GM18861 (cell line): ENCODE data around the gene SMIM35.
A peak's percentile ranks its signal among the peaks of the same experiment; 100 is the strongest.

Experiments used
- ATAC-seq: cut with Tn5 transposase; IDR thresholded peaks from one replicate; pipeline ENCODE4 v1.9.1; 2021; ENCODE audit not compliant: unreplicated experiment

Gene SMIM35

DNA sequence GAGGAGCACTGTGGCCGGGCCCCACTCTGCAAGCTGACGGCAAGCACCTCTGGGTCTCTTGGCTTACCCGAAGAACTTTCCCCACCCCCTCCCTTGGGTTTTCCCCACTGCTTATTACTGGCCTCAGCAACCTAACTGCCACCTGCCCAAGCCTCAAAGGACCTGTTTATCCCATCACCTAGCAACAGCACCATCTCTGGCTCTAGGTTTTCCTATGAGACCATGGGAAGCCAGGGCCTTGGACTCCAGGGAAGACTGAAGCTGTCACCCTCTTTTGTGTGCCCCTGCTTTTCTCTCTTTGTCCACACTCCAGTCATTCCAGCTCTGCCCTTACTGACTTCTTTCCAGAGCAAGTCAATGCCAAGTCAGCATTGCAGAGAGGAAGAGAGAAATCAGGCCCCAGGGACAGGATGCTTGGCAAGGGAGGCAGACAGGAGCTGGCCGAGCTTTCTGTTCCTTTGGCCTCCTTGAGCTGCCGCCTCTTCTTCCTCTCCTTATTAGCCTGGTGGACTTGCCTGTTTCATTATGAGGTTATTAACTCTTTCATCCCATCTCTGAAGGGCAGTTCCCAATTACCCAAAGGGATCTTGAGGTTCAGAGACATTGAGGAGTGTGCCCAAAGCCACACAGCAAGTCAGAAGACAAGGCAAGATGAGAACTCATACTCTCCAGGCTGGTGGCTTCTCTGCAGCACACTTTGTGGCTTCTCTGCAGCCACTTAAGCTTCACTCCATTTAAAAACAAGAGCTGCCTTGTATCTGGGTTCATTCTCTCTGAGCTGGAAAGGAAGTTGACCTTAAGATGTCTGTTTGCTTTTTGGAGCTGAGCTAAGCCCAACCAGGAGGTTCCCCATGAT is at the start of gene SMIM35:
TSS of gene SMIM35 (minus strand) at position 51 of the 856 bp plus-strand sequence. CDS start 206 bp downstream, outside the sequence.
- no peak for ATAC-seq

DNA sequence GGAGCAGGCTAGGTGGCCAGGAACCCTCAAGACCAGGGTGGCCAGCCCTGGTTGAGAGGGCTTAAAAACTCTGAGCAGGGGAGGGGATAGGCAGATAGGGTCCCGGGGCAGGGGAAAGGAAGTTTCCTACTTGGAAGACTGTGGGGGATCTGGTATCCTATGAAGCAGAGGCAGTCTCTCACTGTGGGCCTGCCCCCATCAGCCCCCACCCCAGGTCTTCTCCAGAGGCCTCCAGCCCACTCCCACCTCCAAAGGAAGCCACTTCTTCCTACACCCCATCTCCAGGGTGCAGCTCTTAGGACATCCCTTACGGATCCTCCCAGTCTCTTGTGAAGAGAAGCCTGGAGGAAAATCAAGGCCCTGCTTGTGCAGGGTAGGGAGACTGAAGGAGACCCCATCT is 49.6 kb upstream of the SMIM35 start:
- no peak for ATAC-seq

DNA sequence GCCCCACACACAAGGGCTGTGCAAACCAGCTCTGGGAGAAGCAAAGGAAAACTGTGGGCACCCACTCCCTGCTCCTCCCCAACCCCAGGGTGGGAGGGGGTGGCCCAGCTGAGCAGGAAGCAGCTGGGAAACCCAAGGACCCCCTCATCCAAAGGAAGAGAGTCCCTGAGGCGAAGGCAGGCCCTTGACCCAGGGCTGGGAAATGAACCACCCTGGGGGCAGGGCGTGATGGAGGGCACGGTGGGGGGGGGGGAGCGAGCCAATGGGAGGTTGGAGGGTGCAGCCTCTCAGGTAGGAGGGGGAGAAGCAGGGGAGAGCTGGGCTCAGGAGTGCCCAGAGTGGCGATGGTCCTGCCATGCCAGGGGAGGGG is 49.0 kb upstream of the SMIM35 start:
- no peak for ATAC-seq

DNA sequence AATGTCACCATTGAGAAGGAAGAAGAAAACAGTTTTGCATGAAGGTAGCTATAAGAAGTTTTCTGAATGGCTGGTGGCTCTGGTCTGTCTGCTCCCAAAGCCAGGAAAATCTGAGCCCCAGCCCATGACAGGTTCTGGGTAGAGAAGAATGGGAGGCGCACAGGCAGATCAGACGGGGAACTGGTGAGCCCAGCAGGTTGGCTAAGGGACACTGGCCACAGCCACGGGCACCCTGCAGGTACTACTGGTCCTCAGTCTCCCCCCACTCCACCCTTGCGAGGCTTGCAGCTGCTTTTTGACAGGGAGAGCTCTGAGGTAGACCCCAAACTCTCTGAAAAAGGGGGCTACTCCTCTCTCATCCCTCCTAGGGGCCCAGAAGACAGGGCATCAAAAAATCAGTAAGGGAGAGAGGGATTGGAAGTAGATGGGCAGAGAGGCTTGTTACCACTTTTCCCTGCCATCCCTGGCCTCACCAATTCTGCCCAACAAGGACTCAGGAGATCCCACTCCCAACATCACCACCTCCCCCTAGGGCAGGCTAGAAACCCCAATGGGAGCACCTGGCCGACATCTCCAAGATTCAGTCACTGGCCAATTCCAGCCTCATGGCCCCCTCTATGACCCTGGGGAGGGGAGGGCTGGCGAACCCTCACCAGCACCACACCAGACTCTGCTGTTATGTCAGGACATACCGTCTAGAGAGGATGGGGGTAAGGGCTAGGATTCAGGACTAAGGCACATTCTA is 48.5 kb upstream of the SMIM35 start:
- no peak for ATAC-seq

DNA sequence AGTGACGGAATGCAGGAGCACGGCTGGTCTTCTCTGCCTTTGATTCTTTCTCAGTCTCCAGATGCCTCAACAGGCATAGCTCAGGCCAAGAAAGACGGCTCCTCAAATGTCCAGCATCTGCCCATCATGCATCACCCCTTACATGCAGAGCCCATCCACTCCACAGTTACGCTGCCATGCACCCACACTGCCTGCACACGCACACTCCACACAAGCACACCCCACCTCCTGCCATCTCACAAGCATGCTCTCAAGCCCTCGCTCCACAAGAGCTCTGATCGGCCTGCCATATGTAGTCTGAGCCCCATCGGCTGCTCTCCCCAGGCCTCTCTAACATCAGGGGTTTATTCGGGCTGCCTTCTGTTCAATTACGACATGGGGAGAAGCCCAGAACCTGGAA is 47.1 kb upstream of the SMIM35 start:
- ATAC-seq = no peak

DNA sequence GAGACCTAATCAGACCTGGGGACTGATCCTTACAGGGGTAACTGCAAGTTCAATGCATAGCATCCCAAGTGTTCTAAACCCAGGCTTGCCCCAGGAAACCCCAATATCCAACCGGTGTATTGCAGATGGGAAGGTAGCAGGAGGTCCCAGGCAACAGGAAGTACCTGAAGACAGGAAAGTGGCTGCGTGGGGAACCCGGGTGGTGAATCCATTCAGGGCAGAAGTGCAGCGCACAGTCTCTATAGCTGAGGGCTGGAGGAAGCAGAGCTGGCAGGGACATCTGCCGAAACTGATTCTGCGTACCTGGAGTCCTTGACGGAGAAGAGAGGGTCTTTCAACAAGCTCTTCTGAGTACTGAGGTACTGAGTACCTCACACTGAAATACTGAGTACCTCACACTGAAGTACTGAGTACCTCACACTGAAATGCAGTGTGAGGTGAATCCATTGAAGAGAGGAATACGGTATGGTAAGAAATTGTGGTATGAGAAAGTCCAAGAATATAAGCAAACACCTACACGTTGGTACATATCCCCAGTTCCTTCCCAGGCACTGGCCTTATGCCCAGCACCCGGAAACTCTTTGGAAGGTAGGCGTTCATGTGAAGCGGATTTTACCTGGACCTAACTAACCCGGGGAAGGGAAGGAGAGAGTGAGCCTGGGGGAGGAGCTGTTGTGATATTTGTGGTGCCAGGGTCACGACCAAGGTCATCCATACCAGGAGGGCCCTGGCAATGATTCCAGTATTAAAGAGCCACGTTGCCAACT is 45.8 kb upstream of the SMIM35 start:
- no peak for ATAC-seq

DNA sequence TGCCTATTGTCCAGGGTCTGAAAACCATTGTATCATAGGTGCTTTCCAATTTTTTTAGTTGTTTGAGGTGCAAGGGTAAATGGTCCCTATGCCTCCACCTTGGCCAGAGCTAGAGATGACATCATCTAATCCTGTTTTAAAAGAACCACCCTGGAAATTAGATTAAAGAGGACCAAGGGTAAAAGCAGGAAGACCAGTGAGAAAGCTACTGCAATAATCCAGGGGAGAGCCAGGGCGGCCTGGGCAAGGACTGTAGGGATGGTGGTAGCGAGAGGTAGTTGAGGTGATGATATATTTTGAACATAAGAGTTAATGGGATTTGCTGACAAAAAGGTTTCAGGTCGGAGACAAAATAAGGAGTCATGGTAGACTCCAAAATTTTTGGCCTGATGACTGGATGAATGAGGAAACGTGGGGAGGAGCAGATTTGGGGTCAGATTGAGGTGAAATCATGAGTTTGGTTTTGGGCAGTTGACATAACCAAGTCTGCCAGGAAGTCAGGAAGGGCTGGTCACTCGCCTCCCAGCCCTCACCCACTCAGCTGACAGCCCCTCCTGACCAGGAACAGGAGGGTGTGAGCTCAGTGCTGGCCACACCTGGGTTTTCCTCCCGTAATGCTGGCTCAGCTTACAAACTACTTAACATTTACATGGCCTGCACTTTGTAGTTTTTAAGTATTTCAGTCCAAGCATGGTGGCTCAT is 42.9 kb upstream of the SMIM35 start:
- no peak for ATAC-seq

DNA sequence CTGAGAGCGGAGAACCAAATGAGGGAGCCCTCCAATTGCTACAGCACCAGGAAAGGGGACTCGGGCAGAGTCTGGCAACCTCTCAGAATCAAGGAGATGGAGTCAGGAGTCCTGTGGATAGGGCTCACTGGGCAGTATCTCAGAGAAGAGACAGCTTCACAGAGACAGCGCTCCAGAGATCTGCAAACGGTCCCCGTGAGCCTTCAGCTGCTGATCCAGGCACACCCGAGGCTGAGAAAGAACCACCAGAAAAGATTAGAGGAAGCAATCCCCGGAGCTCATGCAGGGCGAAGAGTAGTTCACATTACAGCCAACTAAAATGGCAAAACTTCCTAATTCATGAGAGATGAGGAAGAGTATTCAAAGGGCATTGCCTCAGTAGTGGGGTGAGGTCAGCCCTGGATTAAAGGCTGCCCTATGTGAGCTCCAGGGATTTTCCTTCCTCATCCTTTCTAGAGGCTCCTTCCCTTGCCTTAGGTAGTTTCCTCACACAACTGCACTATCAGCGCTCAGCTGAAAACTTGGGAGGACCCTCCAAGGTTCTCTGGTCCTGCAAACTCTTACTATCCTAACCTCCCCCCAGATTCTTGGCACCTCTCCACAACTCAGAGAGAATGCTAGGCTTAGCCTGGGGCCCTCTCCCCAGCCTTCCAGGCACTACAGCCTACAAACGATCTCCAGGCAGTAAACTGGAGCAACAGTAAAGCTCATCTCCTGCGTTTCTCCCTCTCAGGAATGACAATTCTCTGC is 42.1 kb upstream of the SMIM35 start:
- ATAC-seq = no peak

DNA sequence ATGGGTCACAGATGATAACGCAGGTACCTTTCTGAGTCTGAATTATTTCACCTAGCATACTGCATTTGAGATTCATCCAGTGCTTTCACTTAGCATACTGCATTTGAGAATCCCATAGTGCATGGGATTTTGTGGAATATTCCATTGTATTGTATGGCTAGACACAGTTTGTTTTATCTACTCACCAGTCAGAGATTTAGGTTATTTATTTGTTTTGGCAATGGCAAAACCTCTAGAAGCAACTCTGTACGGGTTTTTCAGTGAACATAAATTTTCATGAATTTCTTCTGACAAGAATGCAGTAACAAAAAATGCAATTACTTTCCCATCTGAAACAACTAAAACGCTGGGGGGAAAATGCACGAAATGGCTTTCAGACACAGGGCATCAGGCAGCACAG is 41.5 kb upstream of the SMIM35 start:
- no peak for ATAC-seq

DNA sequence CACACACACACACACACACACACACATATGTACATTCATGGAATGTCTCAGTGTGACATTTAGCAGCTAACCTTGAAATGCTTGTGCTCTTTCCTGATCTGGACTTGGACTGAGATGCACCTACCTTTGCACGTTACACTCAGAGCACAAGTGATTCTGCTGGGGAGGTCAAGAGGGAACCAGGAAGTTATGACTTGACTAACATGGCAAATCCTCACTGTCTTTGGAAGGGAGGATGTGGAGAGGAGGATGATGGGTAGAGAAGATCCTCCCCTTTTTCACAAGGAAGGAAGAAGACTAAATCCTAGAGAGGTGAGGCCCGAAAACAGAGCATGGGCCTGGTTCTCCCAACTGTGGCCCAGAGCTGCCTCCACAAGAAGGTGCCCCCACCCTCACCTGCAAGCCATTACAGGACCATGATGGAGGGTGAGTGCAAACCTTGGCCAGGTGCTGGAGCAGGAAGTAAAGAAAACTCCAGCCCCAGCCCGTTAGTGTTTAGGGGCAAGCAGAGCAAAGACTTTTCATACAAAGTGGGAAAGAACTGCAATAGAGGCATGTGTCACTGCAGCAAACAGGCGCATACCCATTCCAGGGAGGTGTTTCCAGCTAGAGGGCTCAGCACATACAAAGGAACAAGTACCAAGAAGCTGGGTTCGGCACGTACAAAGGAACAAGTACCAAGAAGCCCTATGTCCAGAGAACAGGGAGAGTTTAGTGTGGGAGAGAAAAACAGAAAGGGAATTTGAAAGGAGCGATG is 39.5 kb upstream of the SMIM35 start:
- ATAC-seq = no peak

DNA sequence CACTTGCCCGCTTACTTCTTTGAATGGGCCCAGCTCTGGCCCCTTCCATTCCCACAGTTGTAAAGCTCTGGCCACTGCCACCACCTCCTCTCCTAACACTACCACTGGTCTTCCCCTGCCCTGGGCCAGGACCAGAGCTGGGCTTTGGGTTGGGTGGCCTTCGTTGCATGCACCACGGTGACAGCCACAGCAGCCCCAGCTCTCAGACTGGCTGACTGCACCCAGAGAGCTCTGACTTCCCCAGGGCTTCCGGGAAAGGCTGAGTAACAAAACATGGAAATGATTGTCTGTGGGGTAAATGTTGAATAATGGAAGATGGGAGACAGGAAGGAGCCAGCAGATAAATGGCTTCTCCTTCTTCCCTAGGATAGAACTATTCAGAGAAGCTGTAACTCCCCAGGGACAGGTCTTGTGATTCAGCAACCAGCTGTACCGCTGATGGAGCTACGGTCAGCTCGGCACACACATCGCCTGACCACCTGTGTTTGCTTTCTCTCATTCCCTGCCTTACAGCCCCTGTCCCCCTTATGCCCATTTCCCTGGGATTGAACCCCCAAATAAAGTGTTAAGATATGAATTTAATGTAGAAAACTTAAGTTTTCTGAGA is 38.3 kb upstream of the SMIM35 start:
- no peak for ATAC-seq

DNA sequence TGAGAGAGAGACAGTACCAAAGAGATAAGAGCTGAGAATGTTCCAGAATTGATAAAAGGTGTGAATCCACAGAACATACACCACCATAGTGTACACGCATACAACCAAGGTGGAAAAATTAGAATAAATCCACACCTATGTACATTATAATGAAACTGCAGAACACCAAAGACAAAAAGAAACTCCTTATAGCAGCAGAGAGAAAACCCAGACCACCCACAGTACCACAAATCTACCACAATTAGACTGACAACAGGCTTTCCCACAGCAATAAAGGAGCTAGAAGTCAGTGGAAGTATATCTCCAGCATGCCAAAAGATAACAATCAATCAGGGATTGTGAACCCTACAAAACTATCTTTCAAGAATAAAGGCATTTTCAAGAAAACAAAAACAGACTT is 34.0 kb upstream of the SMIM35 start:
- no peak for ATAC-seq

DNA sequence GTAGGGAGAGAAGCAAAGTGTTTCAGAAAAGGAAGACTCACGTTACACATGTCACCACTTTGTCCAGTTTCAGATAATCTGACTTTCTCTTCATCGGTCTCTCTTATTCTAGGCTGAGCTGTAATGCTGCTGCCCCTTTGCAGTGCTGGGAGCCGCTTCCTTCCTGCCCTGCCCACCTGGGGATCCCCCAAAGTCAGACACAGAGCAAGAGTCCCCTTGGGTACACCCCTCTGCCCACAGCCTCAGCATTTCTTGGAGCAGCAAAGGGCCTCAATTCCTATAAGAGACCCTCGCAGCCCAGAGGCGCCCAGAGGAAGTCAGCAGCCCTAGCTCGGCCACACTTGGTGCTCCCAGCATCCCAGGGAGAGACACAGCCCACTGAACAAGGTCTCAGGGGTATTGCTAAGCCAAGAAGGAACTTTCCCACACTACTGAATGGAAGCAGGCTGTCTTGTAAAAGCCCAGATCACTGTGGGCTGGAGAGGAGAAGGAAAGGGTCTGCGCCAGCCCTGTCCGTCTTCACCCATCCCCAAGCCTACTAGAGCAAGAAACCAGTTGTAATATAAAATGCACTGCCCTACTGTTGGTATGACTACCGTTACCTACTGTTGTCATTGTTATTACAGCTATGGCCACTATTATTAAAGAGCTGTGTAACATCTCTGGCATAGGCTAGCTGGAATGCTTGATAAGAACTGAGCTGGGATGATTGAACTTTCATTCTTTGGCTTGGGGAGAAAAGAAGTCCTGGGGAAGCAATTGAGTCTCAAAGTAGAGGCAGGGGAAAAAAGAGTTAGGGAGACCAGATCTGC is 31.2 kb upstream of the SMIM35 start:
- ATAC-seq = peak; percentile 59

DNA sequence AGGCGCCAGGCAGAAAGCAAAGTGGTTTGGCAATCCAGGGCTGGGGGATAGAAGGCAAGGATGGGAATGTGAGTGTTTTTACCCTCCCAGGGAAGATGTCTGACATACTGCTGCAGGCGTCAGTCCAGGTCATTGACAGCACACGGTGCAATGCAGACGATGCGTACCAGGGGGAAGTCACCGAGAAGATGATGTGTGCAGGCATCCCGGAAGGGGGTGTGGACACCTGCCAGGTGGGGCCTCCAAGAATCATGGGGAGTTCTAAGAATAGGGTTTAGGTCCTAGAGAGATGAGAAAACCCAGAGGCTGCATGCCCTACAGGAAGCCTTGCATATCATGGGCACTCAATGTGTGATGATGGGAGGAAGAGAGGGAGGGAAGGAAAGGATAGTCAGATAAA is 28.3 kb upstream of the SMIM35 start:
- ATAC-seq = no peak

DNA sequence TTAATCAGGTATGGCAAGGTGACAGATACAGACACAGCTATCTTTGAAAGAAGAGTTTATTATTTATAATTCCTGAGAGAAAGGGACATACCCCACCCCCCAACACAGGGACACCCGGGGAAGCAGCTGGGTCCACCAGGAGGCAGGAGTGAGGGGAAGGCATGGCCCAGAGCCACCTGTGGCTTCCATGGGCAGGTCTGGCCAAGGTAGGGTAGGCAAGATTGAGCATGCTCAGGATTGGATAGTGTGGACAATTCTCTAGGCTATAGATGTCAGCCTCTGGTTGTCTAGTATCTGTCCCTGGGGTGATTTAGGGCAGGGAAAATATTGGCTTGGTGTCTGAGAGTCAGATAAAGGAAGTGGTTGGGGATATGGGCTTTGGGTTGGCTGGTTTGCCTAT is 27.5 kb upstream of the SMIM35 start:
- no peak for ATAC-seq

DNA sequence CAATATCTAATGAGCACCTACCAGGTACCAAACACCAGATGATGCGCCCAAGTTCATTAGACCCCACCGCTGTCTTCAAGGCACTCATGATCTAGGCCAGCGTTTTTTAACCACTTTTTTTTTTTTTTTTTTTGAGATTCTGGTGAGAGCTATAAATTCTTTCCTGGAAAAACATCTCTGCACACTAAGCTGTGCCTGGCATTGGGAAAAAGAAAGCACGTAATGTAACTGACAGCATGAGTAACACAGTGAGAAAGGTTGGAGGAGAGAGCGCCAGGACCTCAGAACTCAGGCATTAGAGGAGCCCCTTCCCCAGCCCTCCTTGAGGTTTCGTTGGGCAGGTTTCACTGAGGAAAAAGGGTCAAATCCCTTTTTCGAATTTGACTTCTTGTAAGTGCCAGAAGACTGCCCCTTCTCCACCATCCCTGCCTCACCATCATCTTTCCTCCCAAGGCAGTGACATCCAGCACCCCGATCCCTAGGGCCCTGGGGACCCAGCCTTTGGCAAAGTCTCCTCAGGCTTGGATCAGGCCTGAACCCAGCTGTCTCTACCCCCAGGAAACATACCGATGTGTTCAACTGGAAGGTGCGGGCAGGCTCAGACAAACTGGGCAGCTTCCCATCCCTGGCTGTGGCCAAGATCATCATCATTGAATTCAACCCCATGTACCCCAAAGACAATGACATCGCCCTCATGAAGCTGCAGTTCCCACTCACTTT is 26.1 kb upstream of the SMIM35 start:
- ATAC-seq = no peak

DNA sequence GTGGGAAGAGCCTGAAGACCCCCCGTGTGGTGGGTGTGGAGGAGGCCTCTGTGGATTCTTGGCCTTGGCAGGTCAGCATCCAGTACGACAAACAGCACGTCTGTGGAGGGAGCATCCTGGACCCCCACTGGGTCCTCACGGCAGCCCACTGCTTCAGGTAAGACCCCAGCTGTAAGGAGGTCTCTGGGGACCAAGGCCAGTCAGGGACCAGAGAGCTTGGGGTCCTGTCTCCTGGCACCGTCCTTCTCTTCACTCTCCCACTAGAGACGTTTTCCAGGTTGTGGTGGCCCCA is 24.9 kb upstream of the SMIM35 start:
- no peak for ATAC-seq
